Measurements from ENCODE around the gene SMYD3.
"Not testable (repeated sequence)": the region's sequence is repeated elsewhere in the genome, so short reads cannot be mapped to it uniquely, and the experiment has no call there.

Gene SMYD3

DNA sequence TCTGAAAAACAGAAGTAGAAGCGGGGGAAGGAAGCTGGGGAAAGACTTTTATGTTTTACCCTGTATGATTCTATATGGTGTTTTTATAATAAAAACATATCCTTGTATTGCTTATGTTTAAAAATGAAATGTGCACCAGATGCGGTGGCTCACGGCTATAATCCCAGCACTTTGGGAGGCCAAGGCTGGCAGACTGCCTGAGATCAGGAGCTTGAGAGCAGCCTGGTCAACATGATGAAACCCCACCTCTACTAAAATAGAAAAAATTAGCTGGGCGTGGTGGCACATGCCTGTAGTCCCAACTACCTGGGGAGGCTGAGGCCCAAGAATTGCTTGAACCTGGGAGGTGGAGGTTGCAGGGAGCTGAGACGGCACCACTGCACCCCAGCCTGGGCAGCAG is 155.4 kb downstream of the SMYD3 start:
- DNase-seq: no peak

DNA sequence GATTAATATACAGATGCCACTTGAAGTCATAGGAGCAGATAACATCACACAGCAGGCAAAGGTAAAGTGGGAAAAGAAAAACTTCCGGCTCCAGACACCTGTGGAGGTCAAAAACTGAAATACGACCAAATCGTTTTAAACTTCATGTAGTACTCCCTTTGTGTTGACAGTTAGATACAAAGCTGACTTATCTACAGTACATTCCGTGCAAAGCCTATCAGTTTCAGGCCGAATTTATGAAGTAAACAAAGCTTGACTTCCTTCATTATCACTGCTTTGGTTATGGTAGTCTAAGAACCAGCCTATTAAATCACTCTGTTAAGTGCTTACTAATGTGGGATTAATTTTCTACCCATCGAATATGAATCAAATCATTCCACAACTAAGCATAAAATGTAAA is 156.3 kb downstream of the SMYD3 start:
- DNase-seq: no peak

DNA sequence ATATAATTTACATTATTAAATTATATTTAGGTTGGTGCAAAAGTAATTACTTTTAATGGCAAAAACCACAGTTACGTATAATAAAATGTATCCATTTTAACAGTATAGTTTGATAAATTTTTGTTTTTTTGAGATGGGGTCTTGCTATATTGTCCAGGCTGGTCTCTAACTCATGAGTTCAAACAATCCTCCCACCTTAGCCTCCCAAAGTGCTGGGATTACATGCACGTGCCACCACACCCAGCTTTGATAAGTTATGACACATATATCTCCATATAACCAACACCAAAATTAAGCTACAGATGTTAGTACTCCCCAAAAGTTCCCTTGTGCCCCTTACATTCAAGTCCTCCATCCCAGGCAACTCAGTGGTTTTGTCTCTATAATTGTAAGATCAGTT is 163.1 kb downstream of the SMYD3 start:
- no peak for DNase-seq

DNA sequence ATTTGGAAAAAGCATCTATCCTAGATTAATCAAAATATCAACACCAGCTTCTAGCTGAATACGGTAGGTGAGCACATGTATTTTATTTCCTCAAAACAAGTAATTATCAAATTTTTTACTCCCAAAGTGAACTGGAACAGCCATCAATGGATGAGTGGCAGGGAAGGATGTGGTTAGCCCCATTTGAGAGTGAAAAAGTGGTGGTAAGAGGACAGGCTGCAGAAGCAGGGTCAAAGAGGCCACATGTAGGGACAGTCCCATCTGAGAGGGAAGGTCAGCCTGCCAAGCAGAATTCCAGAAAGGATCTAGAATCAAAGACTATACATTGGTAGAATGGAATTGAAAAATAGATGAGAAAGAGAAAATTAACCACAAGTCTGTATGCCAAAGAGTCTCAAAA is 163.8 kb downstream of the SMYD3 start:
- DNase-seq: peak in 1 of 5 experiments; percentile 26

DNA sequence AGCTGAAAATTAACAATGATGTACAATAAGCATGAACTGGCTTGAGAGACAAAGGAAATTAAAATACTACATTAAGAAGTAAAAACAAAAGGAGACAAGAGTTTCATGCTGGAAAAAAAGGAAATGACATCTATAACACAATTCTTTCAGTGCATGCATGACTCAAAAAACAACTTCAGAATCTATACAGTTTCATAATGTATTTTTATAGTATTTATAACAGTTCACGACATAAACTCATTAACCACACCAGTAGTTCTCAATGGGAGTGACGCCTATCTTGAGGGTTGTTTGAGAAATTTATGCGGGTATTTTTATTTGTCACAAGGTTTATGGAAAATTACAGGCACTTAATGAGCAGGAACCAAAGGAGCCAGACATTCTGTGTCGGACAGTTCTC is 168.5 kb downstream of the SMYD3 start:
- peak in 1 of 5 experiments; percentile 55 for DNase-seq

DNA sequence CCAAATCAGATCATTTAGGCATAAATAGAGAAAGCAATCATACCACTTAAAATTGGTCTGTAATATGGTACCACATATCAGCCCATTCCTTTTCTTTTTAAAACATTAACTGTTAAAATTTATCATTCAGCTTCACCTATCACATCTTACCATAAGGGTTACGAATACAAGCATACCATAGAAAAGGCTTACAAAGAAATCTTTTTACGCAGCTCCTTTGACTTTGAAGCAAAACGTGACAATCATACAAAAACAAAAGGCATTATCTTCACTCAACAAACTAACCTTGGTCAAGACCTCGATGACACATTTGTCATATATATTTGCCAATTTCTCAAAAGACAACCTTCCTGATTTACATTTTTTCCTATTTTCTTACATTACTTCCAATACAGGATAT is 169.0 kb downstream of the SMYD3 start:
- no peak for DNase-seq

DNA sequence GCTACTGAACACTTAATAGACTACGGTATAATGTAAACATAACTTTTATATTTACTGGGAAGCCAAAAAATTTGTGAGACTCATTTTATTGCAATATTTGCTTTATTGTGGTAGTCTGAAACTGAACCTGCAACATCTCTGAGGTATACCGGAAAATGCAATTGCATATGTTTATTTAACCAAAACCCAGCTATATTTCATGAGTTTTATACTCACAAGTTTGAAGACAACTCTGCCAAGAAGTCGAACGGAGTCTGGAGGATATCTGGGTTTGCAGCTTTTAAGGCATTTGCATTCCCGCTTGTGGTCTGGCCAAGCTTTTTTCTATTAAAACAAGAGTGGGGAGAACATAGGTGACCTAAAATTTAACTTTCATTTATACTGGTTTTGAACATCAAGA is 171.9 kb downstream of the SMYD3 start:
- no peak for DNase-seq

DNA sequence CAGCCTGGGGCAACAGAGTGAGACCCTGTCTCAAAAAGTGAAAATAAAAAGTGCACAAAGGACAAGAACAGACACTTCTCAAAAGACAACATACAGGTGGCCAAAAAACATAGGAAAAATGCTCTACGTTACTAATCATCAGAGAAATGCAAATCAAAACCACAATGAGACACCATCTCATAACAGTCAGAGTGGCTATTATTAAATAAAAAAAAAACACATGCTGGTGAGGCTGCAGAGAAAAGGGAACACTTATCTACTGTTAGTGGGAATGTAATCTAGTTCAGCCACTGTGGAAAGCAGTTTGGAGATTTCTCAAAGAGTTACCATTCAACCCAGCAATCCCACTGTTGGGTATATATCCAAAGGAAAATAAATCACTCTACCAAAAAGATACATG is 173.2 kb downstream of the SMYD3 start:
- DNase-seq: no peak

DNA sequence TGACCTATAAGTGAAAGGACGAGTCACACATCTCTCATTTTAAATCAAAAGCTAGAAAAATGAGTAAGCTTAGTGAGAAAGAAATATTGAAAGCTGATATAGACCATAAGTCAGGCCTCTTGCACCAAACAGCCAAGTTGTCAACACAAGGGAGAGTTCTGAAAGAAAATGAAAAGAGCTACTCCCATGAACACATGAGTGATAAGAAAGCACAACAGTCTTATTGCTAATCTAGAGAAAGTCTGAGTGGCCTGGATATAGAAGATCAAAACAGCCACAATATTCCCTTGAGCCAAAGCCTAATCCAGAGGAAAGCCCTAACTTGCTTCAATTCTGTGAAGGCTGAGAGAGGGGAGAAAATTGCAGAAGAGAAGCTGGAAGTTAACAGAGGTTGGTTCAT is 175.0 kb downstream of the SMYD3 start:
- DNase-seq: peak in 1 of 5 experiments; percentile 20

DNA sequence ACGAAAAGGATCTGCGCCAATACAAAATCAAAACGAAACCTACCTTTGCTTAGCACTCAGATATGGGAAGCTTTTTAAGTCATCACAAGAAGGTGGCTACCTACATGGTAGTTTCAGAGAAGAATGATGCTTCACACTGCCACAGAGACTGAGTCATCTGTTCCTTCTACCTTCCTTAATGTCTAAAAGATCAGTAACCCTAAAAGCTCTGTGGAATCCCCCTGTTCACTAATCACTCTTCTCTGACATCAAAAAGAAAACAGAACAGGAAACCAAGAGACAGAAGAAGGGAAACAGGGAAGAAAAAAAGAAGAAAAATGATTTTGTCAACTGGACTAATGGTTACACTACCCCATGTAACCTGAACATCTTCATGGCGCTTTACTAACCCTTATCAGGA is 177.2 kb downstream of the SMYD3 start:
- peak in 1 of 5 experiments; percentile 92 for DNase-seq

DNA sequence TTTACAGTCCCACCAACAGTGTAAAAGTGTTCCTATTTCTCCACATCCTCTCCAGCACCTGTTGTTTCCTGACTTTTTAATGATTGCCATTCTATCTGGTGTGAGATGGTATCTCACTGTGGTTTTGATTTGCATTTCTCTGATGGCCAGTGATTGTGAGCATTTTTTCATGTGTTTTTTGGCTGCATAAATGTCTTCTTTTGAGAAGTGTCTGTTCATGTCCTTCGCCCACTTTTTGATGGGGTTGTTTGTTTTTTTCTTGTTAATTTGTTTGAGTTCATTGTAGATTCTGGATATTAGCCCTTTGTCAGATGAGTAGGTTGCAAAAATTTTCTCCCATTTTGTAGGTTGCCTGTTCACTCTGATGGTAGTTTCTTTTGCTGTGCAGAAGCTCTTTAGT is 177.8 kb downstream of the SMYD3 start:
- DNase-seq: not testable (repeated sequence)

DNA sequence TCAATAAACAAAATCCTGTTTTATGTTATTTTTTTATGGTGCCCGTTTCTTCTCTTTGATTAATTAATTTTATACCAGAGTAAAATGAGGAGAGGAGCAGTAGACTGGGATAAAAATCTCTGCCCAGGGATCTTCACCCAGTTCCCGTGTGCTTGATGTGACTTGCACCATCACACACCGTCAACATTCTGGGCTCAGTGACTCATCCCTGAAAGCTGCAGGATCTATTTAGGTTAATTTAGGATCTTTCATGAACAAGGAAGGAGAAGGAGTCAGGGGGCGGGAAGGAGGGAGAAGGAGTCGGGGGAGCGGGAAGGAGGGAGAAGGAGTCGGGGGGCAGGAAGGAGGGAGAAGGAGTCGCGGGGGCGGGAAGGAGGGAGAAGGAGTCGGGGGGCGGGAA is 182.4 kb downstream of the SMYD3 start:
- DNase-seq: no peak

DNA sequence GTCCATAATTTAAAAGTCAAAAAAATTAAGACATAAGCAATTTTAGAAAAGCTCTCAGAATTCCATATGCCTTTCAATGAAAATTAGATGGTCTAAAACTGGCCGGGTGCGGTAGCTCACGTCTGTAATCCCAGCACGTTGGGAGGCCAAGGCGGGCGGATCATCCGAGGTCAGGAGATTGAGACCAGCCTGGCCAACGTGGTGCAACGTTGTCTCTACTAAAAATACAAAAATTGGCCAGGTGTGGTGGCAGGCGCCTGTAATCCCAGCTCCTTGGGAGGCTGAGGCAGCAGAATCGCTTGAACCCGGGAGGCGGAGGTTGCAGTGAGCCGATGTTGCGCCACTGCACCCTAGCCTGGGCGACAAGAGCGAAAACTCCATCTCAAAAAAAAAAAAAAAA is 183.0 kb downstream of the SMYD3 start:
- DNase-seq: not testable (repeated sequence)

DNA sequence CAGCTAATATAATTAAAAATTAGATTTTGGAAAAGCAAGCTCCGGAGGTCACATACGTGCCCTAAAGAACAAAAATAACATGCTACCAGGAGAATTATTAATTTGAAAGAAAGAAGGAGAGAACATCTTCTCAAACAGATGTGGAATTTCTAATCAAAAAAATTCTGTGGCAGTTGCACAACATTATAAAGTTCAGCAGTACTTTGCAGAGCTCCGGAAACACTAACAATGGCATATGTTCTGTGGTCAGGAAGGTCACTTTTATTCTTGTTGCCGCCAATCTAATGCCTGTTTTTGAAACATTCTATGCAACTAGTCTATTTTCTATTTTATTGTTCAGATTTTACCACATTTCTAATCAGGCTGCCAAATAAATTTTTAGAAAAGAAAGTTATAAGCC is 186.8 kb downstream of the SMYD3 start:
- DNase-seq: no peak

DNA sequence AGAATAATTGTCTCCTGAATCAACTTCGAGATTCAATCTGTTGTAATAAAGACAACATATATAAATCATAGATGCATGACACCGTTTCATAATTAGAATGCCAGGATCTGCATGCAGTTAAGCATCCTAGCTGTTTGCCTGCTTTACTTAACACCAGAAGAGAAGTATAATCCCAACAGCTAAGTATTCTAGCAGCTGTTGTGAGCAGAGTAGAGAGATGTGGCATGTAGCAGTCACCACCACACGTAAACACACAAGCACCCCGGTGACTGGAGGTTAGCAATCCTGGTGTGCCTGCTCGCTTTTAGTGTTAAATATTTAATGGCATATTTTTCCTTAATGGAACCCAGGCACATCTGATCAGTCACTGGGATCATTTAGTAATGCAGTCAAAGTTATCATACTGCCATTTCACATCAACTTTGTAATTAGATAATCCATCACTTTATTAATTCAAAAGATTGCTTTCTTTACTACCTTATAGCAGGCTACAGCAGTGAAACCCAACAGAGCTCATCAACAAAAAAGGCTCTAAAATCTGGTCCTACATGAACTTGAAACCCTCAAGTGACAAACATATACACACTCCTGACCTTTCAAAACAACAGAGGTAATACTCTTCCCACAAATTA is 187.9 kb downstream of the SMYD3 start:
- no peak for DNase-seq

DNA sequence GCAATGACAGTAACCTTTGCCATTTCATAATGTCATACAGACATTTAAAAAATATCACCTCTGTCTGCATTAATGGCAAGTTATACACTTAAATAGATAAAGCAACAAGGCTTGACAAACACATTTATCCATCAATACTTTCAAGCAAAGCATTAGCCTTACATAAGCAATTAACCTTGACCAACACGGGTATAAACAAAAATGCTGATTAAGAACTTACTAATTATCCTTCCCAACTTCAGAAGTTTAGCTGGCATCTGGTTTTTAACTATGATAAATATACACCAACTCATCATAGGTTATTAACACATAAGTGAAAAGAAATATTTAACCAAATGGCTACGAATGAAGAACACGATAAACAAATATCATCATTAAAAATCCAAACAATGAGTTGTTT is 188.5 kb downstream of the SMYD3 start:
- DNase-seq: no peak

DNA sequence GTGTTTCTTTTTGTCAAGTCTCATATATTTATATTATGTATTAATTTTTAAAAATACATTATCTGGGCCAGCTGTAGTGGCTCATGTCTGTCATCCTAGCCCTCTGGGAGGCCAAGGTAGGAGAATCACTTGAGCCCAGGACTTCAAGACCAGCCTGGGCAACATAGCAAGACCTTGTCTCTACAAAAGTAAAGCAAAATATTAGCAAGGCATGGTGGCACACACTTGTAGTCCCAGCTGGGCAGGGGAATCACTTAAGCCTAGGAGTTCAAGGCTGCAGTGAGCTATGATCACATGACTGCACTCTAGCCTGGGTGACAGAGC is 189.1 kb downstream of the SMYD3 start:
- no peak for DNase-seq

DNA sequence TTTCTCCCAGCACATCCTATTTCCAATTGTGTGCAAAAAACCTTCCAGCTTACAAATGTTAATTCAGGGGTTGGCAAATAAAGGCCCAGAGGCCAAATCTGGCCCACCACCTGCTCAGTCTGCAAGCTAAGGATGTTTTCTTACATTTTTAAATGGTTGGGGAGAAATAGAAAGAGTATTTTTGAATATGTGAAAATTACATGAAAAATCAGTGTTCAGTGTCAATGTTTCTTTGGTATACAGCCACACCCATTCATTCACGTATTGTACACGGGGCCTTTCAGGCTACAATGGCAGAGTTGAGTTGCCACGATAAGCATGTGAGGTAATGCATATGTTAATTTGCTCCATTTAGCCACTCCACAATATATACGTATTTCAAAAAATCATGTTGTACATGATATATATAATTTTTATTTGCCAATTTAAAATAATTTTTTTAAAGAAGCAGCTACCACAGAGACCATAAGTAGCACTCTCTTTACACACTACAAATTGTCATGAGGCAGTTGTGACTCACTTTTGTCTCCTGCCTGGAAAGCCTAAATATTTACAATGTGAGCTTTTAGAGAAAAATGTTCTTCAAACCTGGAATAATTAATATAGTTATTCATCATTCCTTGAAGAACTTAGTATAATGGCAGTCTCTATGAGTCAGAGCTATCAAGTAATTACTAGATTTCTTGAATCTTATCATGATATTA is 189.6 kb downstream of the SMYD3 start:
- no peak for DNase-seq

DNA sequence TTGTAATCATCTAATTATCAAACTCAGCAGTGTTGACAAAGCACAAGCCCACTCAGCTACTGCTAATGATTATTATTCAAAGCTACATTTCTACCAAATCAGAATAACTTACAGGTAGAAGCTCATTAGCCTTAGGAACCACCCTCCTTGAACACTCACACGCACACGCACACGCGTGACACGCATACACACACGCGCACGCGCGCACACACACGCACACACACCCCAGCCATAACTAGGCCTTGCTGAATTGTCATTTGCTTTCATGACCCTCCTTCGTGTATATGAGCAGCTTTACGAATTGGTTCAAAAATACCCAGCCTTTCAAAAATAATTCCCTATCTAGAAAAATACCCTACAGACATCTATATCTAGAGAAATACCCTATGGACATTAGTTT is 195.6 kb downstream of the SMYD3 start:
- DNase-seq: no peak

DNA sequence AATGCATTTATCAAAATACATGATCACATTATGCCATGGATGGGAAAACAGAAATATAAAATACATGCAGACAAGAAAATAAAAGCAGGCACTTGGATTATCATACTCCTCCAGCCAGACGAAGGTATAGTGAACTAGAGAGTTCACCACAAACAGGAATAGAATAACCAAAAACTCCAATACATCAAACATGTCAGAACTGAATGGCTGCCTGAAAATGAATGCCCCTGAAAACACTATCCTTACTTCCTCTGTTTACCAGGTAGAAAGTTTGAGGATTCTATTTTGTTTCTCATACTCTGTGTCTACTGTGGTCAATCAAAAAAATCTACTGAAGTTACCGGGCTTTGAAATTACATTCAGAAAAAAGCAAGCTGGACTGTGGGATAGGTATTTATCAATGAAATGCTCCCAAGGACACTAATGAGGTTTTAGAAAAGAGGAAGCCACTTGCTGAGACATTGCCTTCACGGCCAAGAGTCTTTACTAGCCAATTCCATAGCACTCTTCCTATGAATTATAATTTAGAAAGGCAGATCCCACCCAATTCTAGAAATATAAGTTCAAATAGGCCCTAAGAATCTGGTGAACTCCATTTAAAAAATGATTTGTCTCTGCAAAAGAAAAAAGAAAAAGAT is 197.7 kb downstream of the SMYD3 start:
- DNase-seq: no peak

DNA sequence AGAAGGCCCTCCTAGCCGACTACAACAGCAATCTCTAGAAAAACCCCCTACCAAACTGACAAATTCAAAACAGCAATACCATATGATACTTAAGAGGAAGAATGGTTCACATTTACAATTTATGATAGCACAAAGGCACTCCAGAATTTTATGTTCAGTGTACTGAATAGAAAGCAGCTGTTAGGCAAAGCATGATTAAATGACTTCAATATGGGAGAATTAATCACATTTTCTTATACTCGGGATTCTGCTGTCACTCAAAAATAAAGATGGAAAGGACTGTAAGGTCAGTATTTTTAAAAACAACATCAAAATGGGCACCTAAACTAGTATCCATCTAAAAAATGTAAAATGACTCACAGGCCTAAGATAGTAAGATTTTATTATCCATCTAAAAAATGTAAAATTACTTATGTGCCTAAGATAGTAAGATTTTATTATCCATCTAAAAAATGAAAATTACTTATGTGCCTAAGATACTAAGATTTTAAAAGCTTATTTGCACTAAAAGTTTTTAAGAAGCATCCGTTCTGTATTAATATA is 198.5 kb downstream of the SMYD3 start:
- DNase-seq: no peak

DNA sequence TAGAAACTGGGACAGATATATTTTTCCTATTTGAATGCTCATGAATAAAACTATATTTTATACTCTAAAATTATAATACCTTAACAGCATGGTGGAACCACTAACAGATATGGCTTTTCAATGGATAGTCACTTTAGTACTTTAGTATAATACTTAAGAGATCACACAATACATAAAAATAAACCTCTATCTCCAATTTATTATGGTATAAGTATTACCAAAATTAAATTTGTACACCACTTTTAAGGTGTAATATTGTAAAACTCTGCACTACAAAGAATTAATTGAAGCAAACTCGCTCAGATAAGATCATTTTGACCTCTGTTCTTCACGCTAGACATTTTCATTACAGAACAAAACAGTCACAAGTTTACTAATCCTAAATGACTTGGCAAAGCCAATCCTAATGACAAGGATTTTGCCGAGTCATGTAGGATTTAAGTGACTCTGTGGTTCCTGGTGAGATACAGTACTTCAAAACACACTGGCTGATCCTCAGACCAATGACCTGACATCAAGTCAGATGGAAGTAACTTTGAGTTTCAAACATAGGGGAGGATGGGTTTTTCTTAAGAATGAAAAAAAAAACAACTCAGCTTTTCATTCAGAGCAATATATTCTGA is 200.6 kb downstream of the SMYD3 start:
- peak in 1 of 5 experiments; percentile 10 for DNase-seq

DNA sequence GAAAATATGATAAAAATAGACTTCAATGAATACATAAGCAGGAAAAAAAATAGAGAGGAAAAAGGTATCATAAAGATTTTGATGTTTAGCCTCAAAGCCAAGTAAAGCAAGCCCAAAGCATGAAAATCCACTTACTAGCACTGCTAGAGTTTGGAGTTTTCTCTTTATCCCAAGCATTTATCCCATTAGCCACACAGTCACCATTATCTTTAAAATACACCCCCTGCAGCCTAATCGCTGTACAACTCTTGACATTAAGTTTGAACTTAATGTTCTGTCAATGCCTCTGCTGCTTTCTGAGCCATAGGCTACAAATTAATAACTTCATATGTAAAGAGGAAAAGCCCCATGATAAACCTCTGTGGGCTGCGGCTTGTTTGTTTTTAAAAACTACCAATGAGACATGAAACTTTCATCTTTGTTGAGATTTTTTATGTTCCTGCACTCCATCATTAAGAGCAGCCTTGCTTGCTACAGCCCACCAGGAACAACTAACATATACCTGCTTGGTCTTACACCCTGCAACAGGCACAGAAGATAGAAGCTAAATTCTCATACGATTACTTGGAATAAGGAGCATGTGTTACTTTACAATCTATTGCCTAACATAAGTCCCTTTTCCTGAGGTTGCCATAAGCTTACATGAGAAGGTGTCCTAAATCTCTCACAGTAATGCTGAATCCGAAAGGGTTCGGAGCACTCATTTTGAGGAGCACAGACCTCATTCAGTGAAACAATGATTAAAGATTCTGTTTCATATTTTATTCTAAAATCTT is 202.4 kb downstream of the SMYD3 start:
- no peak for DNase-seq
